ENCODE results near the gene VAC14.
A peak's percentile ranks its signal among the peaks of the same experiment; 100 is the strongest.
"Not testable (repeated sequence)": the region's sequence is repeated elsewhere in the genome, so short reads cannot be mapped to it uniquely, and the experiment has no call there.

Gene VAC14

DNA sequence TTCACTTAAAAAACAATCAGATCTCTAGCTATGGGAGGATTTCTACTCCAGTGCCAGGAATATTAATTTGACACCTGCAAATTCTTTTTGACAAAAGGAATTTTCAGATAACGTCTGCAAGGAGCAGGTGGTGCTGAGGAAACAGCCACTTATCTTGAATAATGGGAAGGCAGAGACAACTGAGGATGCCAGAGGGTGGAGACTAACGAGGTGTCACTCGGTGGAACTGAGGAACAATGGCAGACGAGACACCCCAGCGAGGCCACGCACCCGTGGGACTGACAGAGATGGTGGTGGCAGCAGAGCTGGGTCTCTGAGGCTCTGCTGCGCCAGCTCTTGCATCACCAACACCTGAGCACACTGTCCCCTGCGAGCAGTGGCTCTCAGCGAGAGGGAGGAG lies 42.2 kb downstream of the VAC14 start:
- no peak for DNase-seq

DNA sequence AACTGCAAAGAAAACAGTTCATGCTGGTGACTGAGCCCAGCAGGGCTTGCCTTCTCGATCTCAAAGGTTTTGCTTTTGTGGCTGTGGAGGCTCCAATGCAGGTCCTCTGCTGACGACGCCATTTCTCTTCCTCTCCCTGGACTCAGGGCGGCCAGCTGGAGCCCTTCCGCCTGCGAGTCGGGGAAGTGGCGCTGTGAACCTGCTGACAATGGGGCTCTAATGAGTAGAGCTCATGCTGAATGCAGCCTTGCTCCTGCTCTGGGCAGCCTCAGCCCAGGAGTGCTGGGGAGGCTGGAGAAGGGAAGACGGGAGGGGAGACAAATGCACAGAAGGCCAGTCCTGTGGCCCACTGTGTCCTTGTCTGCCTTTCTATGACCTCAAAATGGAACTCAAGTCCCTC lies 43.8 kb downstream of the VAC14 start:
- no peak for DNase-seq

DNA sequence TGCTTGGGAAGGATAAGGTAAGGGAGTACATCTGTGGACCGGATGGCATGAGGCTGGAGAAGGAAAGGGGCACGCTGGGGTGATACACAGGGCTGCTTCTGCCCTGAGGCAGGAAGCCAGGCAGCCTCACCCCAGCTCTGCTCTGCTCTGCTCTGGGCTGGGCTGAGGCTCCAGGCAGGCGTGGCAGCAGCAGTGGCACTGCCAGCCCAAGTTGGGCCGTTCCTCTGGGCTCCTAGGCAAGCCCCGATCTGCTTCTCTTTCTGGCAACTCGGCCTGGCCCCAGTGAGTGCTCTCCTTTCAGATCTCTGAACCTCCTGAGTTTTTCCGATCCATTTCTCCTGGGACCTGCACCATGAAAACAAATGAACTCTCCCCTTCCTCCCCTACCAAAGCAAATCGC lies 44.9 kb downstream of the VAC14 start:
- DNase-seq, result no peak

DNA sequence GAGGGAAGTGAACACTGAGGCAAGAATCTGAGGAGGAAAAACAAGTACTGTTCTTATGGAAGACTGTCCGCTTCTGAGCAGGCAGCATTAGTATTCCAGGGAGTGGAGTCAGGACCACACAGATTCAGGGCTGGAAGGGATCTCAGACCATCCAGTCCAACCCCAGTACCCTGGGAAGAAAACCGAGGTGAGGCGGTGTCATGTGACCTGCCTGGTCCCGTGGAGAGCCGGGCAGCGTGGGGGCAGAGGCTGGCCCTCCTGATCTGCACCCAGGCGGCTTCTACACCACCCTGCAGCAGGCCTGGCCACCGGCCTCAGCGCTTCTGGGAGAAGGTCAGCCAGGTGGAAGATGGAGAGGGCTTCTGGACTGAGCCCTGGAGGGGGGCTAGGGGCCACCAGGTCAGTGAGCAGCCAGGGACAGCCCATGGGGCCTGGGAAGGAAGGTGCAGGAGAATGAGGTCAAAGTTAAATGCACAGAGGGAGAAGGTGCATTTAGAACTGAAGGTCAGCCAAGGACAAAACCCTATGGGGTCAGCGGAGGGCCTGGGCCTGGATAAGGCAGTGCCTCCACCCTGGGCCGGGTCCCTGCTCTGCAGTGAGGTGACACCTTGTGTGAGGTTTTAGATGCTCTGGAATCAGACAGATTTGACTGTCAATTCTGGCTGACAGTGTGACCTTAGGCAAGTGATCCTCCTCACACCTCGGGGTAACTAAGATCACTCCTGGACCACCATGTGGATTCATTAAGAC lies 45.9 kb downstream of the VAC14 start:
- no peak for DNase-seq

DNA sequence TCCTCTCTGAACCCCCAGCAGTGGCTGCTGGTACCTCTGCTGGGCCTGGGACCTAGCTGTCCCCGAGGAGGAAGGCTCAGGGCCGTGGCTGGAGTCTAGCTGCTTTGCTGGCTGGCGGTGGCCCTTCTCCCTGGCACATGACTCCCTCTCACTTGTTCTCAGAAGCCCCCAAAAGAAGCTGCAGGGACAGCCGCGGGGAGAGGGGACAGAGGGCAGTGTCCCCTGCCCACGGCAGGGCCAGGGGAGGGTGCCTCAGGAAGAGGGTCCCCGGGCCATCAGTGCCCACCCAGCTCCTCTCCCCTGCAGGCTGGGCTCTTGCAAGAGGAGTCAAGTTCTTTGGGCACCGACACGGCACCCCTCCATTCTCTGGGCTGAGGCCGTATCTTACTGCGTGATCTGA lies 46.6 kb downstream of the VAC14 start:
- no peak for DNase-seq

DNA sequence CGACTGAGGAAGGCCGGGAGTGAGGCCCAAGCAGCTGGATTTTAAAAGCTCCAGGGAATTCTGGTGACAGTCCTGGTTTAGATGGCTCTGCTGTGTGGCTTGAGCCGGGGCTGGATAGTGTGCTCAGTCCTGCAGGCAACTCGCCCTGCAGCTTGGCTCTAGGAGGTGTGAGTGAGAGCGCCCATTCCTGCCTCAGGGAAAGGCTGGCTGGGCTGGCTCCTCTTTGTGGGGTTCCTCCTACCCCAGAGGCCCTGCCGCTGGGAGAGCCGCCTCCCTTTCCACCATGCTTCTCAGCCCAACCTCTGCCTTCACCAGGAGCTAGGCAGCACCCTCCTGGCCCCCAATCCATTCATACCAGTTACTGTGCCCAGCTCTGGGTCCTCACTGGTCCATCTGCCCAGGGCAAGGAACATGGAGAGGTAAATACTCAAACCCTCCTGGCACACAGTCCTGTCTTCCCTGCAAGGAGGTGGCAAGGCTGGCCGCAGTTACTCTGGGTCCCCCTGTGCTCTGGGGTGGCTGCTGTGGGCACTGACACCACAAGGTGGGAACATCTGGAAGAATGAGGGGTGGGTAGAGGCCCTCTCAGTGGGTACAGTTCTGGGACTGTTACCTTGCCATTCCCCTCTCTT lies 47.1 kb downstream of the VAC14 start:
- DNase-seq, result no peak

DNA sequence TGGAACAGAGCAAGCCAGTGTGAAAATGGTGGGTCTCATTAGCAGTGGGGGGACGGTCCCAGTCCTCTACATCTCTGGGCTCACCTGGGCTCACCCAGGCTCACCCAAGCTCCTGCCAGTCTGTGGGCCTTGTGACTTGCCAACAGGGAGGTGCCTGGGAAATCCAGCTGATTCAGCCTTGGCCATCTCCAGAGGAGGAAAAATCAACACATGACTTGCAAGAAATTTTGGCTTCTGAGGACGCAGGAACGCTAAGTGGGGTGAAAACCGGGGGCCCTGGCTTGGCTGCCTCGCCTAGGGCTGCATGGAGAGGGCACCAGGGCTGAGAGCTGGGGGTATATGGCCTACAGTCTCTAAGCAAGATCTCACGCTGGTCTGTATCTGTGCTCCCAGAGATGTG lies 47.7 kb downstream of the VAC14 start:
- DNase-seq, result no peak

DNA sequence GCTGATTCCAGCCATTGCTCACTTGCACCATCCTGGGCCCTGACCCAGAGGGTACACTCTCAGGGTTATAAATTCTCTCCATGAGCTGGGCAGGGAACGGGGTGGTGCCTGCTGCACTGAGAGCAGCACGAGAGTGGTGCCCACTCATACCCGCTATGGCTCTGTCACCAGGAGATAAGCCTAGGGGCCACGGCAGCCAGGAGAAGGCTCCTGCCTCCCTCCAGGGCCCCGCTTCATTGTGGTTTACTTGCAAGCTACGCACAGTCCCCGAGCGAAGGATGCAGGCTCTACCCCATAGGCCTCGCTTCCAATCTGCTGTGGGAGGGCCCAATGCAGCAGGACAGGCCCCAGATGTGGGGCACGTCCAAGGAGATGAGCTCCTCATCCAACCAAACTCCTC lies 48.5 kb downstream of the VAC14 start:
- no peak for DNase-seq

DNA sequence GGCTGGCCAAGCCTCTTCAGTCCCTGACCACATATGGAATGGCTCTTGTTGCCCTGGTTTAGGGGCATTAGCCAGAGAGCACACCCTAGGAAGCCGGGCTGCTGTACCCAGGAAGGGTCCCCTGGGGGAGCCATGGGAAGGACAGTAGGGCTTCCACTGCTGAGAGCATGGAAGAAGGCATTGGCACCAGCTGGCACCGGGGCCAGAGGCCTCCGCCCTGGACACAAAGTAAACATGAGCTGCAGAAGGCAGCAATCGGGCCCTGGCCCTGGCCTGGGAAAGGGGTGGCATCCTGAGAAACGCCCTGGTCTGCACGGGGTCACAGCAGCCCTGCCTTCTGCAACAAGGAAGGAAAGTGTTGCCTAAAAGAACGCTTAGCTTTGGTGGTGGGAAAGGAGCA lies 49.4 kb downstream of the VAC14 start:
- DNase-seq, result peak; percentile 47

DNA sequence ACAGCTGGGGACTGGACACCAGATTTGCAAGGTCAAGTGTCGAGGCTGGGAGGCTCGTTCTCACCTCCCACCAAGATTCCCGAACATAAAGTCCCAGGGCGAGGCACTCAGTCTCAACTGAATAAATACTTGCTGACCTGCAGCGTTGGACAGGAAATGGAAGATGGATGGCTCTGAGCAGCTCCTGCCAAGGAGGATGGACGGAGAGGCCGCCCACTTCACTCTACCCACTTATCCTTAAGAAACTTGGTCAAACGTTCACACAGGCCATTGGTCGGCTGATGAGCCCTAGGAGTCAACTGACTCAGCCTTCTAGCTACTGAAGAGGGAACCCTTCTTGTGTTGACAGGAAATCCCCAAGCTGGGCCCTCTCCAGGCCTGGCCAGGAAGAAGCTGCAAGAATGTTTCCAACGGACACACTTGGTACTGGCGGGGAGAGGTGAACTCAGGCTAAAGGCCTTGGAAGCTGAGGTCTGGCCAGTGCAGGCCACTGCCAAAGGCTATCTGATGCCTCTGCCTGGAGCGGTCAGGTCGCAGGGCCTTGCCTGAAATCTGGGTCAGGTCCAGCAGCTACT lies 50.0 kb downstream of the VAC14 start:
- DNase-seq, result no peak

DNA sequence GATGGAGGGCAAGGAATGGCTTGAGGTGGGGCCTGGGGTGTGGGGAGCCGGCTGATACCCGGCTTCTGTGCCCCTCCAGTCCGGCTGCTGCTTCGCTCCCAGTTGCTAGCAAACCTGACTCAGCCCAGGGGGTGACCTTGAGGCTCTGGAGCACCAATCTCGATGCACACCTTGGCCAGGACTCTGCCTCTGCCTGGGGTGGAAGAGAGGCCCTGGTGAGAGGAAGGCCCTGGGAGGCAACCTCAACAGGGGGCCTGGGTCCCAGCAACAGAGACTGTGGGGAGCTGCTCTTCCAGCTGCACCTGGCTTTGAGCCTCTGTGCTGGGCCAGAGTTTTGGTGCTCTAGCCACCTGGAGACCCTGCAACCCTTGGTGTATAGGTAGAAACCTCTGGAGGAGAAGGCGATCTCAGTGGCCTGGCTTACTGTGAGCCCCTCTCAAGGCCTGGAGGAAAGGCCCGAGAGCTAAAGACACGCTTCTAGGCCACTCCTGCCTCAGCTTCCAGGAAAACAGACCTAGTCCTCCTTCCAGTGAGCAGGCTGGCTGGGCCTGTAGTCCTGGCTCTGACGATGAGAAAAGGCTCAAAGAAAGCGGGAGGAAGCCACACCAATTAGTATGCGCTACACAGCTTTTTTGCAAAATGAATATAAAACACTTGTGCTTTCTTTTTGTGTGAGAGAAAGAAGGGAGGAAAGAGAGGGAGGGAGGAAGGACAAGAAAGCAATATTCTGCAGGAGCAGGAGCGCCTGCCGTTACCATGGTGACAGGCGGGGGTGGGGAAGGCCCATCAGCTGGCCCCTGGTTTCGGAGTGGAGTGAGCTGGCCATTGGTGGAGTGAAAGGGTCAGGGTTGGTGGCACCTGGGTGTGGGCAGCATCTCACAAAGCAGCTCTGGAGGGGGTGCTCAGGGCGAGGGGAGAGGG lies 51.0 kb downstream of the VAC14 start:
- DNase-seq, result peak; percentile 34

DNA sequence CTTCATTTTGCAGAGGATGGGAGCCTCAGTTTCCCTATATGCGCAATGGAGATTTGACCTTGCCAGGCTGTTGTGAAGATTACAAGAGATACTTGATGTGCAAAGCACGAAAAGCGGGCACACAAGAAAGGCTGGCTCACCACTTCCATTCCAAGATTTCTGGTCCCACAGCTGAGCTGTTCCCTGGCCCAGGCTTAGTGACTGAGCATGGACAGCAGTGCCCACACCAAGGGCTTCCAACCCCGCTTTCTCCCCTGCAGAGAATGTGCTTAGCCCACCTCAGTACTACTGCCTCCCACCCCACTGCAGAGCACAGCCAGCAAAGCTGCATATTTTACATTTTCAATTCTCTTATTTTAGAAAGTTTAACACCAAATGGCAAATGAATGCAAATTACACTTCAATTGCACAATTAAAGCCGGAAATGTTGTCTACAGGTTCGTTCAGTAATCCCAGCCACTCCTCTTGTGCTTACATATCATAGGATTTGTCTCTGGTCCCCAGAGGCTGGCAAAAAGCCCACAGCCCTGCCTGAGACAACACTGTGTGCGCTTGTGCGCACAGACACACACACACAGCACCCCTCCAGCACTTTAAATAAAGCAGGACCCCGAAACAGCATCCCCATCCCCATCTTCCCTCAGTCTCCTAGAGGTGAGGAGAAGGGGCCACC lies 51.8 kb downstream of the VAC14 start:
- DNase-seq, result peak; percentile 76

DNA sequence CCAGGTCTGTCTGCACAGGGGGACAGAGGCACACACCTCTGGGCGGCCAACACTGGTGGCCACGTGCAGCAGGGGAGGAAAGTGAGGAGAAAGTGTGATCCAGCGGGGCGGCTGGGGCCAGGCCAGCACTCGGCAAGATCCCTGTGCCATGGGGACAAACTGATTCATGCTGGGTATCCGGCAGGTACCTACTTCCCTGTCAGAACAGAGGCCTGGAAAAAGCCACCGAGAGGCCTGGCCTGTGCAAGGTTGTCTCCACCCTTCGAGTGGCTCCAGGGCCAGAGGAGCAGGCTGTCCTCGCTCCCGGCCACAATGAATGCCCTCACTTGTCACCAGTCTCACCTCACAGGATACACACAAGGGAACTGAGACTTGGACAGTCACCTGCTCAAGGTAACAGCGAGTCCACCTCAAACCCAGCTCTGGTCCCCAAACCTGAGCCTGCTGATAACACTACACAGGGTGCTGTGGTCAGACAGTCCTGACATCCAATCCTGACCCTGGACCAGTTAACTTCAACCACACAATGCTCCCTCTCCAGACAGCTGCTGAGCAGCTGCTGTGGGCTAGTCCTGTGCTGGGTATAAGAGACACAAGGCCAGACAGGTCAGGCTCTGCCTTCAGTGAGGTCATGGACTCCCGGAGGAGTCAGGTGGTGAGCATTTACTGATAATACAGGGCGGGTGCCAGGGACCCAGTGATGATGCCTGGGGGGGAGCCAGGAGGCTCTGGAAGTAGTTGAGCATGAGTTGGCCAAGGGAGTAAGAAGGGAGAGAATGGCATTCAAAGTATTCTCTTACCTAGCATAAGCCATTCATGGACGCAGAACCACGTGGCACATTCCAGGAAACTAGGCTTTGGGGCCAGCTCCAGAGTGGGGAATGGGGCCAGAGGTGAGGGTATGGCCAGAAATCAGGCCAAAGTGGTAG lies 53.0 kb downstream of the VAC14 start:
- DNase-seq, result peak; percentile 79

DNA sequence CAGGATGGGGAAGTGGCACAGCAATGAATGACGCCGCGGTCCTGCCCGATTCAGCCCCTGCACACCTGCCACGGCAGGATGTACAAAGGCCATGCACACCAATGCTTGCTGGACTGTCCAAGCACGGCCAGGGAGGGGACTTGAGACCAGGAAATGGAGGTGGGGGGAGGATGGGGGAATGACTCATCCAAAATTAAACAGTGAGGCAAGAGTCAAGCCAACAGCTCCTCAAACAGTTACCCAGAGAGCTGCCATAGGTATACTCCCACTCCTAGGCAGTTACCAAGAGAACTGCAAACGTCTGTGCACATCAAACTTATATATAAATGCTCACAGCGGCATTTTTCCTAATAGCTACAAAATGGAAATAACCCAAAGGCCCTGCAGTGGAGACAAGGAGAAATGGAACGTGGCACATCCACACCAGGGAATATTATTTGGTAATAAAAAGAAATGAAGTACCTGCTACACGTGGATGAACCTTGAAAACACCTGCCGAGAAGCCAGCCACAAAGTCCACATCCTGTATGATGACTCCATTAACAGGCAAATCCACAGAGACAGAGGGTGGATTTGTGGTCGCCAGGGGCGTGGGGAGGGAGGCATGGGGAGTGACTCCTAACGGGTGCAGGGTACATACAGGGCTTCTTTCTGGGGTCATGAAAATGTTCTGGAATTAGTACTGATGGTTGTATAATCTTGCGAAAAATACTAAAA lies 54.1 kb downstream of the VAC14 start:
- DNase-seq, result peak; percentile 100

DNA sequence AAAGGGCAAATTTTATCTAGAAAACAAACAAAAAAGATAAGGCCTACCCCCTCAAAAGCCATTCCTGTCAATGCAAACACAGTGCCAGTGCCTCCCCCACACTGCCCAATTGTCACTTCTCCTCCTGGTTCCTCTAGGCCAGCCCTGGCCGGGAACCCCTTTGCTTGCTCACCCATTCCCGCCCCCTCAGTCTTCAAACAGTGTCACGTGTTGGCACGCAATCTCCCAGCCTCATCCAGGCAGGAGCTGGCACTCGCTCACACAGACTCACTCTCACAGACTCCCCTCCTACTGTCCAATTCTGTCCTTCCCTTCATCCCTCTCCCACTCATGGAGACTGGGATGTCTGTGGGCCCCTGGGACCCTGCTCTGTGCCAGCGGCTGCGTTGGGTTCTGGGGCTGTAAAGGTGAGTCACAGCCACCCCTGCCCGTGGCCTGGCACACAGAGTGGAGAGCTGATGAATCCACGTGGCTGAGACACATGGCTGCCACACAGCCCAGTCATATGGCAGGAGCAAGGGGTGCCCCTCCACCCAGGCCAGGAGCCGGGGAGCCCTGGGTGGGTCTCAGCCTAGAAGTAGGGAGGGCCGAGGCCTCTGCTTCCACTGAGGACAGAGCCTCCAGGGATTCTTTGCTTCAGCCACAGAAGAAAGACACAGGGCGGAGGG lies 54.8 kb downstream of the VAC14 start:
- DNase-seq, result peak; percentile 94

DNA sequence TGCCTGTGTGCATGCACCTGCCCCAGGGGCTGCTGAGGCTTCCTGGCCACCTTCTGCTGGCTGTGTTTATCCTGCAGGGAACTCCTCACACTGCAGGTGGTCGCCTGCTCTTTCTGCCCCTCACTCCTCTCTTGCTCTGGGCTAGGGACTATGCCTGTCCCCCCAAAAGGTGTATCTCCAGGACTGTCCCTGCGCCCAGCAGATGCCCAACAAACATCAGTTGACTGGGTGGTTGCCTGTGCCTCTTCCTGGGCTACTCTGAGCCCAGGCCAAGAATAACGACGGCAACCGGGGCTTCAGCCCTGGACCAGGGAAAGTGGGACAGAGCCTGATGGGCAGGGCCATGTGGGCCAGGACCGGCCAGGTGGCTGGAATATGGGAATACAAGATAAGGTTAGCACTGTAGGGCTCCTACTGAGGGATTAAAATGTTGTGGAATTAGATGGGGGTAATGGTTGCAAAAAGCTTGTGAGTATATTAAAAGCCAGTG lies 55.4 kb downstream of the VAC14 start:
- peak; percentile 47 for DNase-seq

DNA sequence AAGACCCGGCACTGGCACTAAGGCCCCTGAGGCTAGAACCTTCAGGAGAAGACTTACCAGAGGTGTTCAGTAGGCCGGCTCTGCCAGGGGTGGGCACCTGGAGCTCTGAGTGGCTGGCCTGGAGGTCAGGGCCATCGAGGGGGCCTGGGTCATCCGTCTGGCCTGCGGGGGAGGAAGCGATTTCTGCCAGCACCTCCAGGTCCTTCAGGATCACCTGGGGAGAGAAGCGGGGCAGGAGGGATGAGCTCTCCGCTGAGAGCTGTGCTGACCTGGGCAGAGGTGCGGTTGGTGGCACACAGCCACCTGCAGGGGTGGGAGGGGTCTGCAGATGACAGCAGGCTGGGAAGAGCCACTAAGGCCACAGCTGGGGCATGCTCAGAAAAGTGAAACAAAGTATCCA lies 56.6 kb downstream of the VAC14 start:
- DNase-seq, result no peak

DNA sequence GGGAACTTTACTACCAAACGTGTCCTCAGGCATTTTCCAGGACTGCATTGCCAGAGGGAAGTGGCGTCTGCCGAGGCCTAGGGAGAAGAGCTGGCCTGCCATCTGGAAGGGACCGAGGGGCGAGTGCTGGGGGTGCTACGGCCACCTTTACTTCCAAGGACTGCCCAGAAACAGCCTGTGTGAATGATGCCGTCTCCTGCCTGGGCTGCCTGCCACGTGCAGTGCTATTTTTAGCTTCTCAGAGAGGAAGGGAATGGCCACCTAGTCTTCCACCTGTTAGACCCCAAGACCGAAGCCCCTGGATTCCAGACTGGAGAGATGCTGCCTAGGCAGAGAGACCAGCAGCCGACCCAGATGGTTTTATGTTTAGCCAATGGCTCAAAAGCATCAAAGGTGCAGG lies 57.2 kb downstream of the VAC14 start:
- no peak for DNase-seq

DNA sequence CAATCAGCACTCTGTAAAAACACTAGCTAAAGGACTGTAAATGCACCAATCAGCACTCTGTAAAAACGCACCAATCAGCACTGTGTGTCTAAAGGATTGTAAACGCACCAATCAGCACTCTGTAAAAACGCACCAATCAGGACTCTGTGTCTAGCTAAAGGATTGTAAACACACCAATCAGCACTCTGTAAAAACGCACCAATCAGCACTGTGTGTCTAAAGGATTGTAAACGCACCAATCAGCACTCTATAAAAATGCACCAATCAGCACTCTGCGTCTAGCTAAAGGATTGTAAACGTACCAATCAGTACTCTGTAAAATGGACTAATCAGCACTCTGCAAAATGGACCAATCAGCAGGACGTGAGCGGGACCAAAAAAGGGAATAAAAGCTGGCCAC lies 58.0 kb downstream of the VAC14 start:
- DNase-seq, result not testable (repeated sequence)

DNA sequence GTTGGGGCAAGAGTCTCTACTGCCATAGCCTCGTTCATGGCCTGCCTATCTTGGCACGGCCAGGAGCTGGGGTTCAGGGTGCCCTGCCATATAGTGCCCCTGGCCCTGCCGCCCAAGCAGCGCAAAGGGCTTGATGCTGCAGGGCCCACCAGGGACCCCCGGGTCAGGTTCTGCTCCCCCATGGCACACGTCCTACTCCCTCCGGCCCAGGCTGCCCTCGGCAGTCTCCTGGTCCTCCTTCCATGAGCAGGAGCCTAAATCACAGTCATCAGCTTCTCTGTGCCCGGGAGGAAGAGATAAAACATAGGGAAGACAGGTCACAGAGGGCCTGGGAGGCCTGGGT lies 59.2 kb downstream of the VAC14 start:
- no peak for DNase-seq
